COLO829 (cell line): ENCODE results near the gene SEL1L.
"Not testable (repeated sequence)": the region's sequence is repeated elsewhere in the genome, so short reads cannot be mapped to it uniquely, and the experiment has no call there.

Experiments used
- DNase-seq: peaks from one replicate; pipeline ENCODE4 v3.0.0; 2012; ENCODE audit warnings: low spot score

SEL1L gene

GRCh38 chr14:81525129-81525528 is 8.5 kb downstream of the SEL1L start:
- DNase-seq, result no peak

GRCh38 chr14:81523616-81524015 is 10.0 kb downstream of the SEL1L start:
- DNase-seq, result no peak

DNA sequence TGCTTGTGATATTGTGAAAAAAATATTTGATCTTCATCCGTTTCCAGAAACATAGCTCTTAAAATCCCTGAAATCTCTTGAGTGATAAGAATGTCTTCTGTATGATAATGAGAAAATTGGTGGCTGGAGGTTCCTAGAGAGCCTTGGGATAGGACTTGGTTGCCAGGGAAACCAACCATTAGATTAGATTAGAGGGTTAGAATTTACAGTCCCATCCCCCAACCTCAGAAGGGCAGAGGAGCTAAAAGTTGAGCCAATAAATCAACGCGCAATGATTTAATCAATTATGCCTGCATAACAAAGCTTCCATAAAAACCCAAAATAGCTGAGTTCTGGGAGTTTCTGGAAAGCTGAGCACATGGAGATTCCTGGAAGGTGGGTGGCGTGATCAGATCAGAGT is 10.6 kb downstream of the SEL1L start:
- DNase-seq, result no peak

- DNase-seq, result no peak
Observed at GRCh38 chr14:81521356-81521755, 12.3 kb downstream of the SEL1L start.

GRCh38 chr14:81519200-81520011 is 14.2 kb downstream of the SEL1L start:
- DNase-seq, result peak; percentile 37

DNA sequence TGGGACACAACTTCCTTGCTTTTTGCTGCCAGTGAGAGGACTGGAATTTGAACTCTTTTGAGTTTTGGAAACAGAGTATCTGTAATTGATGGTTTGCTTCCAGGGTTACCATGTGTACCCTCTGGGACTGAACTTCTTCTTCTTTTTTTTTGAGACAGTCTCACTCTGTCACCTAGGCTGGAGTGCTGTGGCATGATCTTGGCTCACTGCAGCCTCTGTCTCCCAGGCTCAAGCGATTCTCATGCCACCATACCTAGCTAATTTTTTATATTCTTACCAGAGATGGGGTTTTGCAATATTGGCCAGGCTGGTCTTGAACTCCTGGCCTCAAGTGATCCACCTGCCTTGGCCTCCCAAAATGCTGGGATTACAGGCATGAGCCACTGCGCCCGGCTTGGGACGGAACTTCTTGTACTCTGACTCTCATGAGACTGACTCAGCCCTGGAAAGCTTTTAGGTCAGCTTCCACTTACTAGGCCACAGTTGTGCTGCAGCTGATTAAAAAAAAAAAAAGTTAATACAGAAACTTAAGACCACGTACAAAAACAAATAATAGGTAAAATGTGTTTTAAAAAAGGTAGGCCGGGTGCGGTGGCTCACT is 15.8 kb downstream of the SEL1L start:
- no peak for DNase-seq

DNA sequence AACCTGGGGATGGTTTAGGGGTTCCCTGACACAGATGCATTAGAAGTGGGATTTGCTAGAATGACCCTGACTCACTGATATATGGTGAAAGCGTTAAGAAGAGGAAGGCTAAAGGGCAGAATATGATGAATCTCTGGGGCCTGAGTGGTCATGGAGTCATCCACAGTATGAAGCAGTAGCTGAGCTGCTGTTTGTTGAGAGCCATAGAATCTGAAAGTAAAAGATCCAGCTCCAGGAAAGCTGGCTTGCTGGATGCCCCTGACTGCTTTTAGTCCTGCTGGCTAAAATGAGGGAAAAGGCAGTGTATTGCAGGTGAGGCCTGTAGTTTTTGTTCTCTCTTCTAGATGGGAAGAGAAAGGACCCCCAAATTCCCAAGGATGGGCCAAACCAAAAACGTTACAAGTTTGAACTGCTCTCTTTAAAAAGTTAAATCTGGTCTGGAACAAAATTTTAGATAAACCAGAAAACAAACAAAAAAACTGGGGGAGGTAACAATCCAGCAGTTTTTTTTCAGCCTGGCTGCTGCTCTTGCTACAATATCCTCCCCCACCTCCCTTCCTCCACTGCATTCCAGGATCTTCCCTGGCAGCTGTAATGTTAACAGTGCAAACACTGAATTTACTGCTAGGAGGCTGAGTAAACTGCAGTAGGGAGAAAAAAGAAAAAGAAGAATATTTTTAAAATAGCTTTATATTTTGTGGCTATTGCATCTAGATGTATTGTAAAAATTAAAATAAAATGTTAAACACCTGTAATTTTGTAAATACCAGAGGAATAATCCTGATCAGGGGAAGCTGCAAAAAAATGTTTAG is 16.5 kb downstream of the SEL1L start:
- no peak for DNase-seq

DNA sequence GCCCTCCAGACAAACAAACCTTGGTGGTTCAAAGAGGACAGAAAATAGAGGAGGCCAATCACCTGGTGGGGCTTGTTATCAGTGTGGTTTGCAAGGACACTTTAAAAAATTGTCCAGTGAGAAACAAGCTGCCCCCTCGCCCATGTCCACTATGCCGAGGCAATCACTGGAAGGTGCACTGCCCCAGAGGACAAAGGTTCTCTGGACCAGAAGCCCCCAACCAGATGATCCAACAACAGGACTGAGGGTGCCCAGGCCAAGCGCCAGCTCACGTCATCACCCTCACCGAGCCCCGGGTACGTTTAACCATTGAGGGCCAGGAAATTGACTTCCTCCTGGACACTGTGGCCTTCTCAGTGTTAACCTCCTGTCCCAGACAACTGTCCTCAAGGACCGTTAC is 17.7 kb downstream of the SEL1L start:
- not testable (repeated sequence) for DNase-seq

GRCh38 chr14:81512826-81513225 is 20.8 kb downstream of the SEL1L start:
- DNase-seq, result not testable (repeated sequence)

DNA sequence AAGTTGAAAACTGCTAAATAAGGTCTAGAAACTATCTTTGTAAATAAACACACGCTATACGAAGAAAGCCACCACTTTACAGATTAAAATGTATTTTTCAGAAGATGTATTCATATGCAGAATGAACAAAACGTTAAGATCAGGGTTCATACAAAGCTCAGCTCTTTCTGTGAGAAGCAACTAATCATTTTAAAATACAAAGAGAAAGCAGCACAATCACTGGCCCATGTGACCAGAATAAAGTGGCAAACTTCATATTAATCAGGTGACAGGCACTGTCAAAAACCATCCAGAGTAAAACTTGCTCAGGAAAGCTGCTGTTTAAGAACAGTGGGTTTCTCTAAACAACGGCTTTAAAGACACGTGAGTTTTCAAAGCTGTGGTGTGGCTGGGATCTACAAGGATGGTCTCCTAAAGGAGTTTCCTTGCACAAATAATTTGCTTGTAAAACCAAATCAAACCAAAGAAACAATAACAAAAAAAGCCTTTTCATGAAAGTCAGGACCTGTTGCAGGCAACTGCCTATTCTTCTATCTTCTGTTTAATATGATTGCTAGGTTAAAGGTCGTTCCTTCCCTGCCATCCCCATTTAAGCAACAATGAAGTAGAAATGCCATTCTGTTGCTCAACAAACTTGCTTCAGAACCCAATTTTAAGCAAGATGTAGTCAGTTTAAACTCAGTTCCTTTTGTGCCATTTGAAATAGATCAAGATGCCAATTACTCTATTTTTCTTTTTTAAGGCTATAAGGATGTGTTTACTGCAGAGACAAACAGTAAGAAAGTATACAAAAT is 22.3 kb downstream of the SEL1L start:
- DNase-seq, result no peak

- DNase-seq, result no peak
Observed at GRCh38 chr14:81509838-81510452, 23.7 kb downstream of the SEL1L start.

GRCh38 chr14:81509321-81509720 is 24.3 kb downstream of the SEL1L start:
- DNase-seq, result no peak

DNA sequence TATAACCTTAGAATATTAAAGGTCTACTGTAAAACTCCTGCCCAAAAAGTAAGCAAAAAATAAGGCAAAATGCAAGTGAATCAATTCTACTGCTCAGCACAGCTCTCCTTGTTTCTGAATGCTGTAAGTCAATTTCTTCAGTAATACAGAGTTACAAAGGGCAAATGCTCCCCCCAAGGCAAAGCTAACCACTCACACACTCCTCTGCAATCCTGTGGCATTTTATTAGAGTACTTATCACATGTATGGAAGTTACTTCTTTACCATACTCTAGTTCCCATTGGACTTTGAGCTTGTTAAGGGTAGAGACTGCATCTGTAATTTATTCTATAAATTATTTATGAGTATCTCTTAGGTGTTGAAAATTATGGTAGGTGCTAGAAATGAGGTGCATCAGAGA is 27.2 kb downstream of the SEL1L start:
- DNase-seq, result no peak

DNA sequence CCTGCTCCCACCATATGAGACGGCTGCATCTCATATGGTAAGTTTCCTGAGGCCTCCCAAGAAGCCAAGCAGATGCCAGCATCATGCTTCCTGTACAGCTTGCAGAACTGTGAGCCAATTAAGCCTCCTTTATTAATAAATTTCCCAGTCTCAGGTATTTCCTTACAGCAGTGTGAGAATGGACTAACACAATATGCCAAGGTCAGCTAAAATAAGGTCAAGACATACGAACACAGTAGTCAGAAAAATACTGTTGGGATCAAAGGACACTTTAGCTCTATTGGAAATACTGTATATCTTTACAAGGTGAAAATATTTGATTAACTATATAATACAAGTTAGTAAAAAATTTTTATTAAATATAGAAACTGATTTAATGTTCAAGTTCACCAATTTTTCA is 28.8 kb downstream of the SEL1L start:
- DNase-seq, result no peak

DNA sequence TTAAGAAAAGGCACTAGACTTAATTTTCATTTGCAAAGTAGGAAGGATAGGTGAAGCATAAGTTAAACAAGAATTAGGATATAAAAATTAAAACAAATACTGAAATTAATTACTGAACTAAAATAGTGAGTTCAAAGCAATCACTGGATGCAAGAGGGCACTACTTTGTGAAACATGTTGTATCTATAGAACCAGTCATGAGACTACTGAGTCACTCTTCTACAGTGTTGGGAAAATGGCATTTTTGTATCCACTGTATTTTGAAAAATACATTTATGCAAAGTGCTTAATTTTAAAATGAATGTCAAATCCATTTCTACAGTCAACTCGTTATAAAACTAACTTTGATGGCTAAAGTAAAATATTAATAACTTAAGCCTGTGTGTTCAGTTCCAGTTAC is 47.9 kb downstream of the SEL1L start:
- DNase-seq, result peak; percentile 14

DNA sequence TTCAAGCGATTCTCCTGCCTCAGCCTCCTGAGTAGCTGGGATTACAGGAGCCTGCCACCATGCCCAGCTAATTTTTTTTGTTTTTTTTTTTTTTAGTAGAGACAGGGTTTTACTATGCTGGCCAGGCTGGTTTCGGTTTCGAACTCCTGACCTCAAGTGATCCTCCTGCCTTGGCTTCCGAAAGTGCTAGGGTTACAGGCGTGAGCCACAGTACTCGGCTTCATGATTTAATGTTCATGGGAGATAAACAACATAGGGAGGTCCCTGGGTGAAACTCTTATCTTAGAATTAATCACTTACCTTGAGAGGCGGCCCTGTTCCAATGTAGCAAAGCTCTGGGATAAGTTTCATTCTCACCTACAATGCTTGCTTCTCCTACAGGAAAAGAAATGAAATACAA is 48.3 kb downstream of the SEL1L start:
- no peak for DNase-seq

DNA sequence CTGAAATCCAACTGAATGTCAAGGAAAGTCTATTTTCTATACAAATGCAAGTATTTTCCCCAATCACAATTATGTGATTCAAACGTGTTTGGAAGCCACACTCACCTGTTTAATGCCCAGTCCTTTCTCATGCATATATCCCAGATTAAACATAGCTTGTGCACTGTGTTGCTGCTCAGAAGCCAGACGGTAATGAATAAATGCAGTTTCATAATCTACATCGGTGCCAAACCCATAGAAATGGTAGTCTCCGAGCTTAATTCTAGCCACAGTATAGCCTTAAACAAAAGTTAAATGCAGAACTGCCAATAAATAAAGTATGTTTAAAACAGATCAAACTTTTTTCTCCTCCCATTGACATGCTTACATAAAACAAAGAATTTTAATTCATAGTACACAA is 49.5 kb downstream of the SEL1L start:
- DNase-seq, result no peak

DNA sequence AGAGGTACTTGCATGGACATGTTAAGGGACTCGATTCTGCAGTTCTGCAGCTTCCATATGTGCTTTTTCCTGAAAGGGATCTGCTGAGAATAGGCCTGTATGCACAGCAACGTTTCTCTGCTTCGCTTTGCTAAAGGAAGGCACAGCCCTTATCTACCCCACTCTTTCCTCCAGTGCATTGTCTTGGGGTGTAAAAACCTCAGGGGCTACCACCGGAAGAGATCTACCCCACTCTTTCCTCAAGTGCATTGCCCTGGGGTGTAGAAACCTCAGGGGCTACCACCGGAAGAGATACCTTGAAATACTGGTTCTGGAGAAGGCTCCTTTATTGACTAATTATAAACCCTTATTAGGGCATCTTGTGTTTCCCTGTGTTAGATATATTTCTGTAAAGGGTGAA is 52.9 kb downstream of the SEL1L start:
- DNase-seq, result no peak

GRCh38 chr14:81478446-81478845 is 55.2 kb downstream of the SEL1L start:
- DNase-seq, result no peak

DNA sequence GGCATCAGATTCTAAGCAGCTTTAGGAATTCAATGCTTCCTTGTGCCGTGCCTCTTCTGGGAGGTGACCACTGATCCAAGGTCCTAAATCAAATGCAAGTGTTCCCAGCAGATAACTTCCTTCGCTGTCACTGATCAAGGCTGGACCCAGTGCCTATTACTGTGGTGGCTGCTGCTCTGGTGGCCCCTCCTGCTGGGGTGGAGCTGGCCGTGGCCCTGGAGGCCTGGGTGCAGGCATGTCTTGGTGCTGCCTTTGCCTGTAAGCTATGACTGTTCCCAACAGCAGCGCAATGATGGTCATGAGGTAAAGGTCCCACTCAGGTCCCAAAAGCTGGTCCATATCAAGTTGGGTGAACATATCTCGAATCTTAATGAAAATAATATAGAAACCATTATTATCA is 56.8 kb downstream of the SEL1L start:
- DNase-seq, result no peak

DNA sequence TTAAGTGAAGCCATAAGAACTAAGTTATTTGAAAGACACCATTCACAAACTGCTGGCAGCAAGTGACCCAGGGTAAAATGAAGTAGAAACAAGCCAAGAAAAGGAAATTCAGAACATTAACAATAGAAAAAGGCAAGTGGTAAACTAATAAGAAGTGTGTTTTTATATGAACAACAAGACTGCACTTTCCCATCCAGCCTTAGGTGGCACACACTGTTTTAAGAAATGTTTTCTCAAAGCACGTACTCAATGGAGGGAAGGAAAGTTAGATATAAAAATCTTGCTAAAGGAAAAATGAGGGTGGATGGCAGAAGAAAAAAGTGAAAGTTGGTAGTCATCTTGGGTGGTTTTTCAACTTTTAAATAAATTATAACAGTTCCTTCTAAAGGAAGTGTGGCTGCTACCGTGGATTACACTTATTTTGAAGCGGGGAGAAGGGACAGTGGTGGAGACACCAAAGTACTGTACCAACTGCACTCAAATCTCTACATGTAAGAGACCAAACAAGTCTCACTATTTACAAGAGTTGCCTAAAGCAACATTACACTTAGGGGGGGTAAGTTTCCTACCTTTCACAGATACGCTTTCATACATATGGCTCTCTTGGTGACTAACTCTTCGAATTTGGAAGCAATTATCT is 58.8 kb downstream of the SEL1L start:
- DNase-seq, result no peak
